IPS-NIHi7 (cell line): Measurements from ENCODE around the gene ATM.

Experiments
- DNase-seq: peaks from one replicate; pipeline ENCODE4 v3.0.0; 2012; ENCODE audit warnings: mixed read lengths; ENCODE audit errors: extremely low spot score

The ATM gene, protein sequence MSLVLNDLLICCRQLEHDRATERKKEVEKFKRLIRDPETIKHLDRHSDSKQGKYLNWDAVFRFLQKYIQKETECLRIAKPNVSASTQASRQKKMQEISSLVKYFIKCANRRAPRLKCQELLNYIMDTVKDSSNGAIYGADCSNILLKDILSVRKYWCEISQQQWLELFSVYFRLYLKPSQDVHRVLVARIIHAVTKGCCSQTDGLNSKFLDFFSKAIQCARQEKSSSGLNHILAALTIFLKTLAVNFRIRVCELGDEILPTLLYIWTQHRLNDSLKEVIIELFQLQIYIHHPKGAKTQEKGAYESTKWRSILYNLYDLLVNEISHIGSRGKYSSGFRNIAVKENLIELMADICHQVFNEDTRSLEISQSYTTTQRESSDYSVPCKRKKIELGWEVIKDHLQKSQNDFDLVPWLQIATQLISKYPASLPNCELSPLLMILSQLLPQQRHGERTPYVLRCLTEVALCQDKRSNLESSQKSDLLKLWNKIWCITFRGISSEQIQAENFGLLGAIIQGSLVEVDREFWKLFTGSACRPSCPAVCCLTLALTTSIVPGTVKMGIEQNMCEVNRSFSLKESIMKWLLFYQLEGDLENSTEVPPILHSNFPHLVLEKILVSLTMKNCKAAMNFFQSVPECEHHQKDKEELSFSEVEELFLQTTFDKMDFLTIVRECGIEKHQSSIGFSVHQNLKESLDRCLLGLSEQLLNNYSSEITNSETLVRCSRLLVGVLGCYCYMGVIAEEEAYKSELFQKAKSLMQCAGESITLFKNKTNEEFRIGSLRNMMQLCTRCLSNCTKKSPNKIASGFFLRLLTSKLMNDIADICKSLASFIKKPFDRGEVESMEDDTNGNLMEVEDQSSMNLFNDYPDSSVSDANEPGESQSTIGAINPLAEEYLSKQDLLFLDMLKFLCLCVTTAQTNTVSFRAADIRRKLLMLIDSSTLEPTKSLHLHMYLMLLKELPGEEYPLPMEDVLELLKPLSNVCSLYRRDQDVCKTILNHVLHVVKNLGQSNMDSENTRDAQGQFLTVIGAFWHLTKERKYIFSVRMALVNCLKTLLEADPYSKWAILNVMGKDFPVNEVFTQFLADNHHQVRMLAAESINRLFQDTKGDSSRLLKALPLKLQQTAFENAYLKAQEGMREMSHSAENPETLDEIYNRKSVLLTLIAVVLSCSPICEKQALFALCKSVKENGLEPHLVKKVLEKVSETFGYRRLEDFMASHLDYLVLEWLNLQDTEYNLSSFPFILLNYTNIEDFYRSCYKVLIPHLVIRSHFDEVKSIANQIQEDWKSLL (N-terminal part only)

GRCh38 chr11:108222574-108223347 is at the start of gene ATM, which contains the start of gene NPAT:
TSS of gene ATM (plus strand) at chr11:108223067. CDS start at chr11:108227625, 4,558 bp downstream.
TSS of gene NPAT (minus strand) at chr11:108222638. CDS start at chr11:108222536, 102 bp downstream.
- peak; percentile 96 for DNase-seq

DNA sequence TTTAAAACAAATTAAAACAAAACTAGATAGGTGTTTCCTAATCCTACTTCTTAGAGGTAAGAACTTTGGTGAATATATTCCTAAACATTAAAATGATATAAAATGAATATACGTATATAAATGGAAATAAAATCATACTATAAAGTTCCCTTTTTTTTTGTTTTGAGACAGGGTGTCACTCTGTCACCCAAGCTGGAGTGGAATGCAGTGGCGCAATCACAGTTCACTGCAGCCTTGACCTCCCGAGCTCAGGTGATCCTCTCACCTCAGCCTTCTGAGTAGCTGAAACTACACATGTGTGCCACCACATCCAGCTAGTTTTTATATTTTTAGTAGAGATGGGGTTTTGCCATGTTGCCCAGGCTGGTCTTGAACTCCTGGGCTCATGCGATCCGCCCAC is 45.3 kb upstream of the ATM start:
- no peak for DNase-seq

DNA sequence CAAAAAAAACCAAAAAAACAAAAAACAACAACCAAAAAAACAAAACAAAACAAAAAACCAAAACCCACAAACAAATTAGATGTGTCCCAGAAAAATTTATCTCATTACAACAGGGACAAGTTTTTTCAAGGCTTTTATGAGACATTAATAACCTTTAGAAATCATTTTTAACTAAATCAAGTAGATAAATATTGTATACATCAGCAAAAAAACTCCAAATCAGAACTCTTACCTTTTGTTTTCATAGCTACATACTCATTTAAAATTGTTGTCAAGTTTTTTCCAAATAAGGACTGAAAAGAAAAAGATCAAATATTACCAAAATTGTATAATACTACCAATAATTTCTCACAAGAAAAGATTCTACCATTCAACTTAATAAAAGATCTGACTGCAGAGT is 29.1 kb upstream of the ATM start:
- no peak for DNase-seq

DNA sequence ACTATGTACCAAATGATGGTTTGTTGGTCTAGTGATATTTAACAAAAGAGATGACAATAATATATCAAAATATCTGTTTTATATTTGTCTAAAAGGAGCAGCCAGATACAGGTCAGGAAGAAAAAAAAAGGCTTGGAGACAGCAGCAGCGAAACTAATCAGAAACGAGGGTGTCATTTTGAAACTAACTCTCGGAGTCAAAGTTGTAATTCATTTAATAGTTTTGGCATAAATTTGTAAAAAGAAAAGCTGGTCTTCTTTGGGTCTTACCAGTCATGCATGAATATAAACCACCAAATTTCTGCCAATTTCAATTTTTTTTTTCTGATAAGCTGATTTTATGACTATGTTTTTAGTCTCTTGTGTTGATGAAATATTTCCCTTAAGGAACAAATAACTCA is 26.0 kb upstream of the ATM start:
- DNase-seq = no peak

DNA sequence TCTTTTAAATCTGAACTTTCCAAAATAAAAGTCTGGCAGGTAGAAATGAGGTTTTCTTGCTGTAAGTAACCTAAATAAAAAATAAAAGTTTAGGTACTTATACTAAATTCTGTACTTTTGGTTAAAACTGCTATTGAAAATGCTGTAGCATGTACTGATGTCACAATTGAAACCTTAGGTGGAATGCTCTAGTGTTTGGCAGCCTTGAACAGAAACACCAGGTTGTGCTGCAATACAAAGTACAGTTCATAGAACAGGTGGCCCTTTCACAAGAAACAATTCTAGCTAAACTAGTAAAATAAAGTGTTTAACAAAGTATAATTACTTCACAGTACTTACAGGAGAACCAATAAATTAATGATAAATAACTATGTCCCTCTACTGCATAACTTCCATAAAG is 25.5 kb upstream of the ATM start:
- DNase-seq = no peak

- DNase-seq = no peak
These were observed 24.0 kb upstream of the ATM start for GRCh38 chr11:108198833-108199232.

DNA sequence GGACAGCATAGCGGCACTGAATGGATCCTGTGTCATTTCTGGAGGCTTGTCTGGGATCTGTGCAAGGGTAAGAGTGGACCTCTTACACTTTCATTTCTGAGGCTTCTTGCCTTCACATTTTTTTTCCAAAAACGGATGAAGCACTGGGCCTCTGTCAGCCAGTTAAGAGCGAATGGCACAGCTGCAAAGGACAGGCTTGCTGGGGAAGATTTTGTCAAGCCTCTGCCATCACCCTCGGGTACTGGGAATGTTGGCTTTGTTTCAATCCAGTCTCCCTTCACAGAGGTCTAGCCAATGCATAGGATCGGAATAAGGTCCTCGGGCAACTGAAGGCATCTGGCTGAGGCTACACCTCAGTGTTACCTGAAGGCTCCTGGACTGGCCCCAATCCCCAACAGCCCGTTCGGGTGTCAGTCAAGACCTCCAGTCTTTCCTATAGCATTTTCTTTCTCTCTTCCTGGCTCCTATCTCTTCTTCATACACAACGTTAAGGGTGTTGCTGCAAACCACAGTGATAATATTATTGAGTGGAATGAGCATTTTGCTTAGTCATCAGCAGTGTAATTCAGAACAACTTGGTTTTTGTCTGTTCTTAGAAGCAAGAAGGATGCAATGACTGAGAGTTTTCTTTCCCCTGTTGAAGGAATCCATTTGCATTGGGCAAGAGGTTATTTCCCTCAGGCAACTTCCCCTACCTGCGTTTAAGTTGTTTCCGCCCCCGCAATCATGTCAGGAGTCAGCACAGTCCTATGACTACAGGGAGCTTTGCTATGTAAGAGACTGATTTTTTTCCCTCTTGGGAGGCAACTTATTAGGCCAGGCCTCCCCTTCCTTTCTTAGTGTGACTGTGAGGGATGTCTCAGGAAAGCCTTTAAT is 23.2 kb upstream of the ATM start:
- DNase-seq = peak; percentile 58

DNA sequence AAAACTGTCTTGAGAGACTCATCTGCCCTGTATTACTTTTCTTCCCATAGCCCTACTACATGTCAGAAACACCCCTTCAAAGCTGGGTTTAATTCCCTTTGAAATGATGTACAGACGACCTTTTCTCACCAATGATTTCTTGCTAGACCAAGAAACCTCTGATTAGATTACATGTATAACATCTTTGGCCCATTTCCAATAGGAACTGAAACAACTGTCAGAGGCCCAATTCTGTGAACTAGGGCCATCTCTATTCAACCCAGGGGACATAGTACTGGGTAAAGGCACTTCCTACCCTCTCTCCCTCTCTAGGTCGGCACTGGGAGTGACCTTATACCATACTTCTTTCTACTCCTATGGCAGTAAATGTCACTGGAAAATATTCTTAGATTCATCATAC is 19.8 kb upstream of the ATM start:
- no peak for DNase-seq

GRCh38 chr11:108204376-108204775 is 18.5 kb upstream of the ATM start:
- DNase-seq = no peak

GRCh38 chr11:108204929-108205499 is 17.9 kb upstream of the ATM start:
- DNase-seq = no peak

- DNase-seq = no peak
These were observed 16.7 kb upstream of the ATM start for GRCh38 chr11:108206171-108206570.

- DNase-seq = no peak
These were observed 15.7 kb upstream of the ATM start for GRCh38 chr11:108206969-108207682.

GRCh38 chr11:108207683-108208060 is 15.2 kb upstream of the ATM start:
- no peak for DNase-seq

- DNase-seq = no peak
These were observed 12.4 kb upstream of the ATM start for GRCh38 chr11:108210441-108210840.

DNA sequence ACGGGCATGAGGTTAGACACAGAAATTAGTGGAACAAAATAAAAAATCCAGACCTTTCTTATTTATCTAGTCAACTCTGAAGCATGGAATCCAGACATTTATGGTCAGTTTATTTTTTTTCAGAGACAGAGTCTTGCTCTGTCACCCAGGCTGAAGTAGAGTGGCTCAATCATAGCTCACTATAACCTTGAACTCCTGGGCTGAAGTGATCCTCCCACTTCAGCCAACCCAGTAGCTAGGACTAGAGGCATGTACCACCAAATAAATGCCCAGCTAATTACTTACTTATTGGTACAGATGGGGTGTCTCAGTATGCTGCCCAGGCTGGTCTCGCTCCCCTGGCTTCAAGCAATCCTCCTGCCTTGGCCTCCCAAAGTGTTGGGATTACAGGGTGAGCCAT is 9.1 kb upstream of the ATM start:
- no peak for DNase-seq

- no peak for DNase-seq
These were observed 5.9 kb upstream of the ATM start for GRCh38 chr11:108216988-108217387.

GRCh38 chr11:108218455-108218854 is 4.4 kb upstream of the ATM start:
- DNase-seq = no peak

DNA sequence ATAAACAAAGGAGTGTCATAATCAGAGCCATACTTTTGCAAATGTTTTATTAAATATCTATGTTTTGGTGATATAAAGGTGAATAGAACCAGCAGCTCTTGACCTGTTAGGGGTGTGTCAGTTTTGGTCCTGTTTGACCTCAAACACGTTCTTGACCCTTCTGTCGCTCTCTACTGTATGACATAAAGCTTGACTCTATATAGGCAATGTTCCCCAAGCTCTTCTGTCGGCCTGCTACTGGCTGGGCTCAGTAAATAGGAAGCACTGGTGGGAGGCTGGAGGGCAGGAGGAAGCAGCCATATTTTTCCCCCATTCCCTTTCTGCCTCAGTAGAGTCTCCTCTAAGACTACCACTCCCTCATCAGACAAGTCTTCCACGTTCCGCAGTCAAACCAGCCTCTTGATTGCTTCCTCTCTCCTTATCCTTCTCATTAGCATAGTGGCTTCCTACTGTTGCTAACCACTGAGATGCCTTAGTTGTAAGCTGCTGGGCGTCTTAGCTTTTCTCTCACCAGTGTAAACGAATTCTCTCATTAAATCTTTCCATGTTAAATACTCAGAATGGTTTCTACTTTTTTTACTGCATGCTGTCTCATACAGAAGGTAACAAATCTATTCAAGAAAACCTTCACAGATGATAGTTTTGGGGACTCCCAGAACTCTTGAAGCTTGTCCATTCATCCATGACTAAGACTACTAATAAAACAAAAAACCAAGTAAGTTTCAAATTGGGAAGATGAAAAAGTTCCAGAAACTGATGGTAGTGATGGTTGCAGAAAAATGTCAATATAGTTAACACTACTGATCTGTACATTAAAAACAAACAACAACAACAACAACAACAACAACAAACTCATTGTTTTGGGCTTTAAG is 3.7 kb upstream of the ATM start:
- DNase-seq = peak; percentile 47
